ENCODE measurements around the gene NDUFV3. TPM values are rescaled to one million over a fixed set of nuclear protein-coding genes. Genes with fewer than 3 reads are reported as not detected.
"Not testable (repeated sequence)": the region's sequence is repeated elsewhere in the genome, so short reads cannot be mapped to it uniquely, and the experiment has no call there.

NDUFV3 gene
- total and polyA plus RNA-seq, 3 experiments from 2014 or later = 20.3 to 36.8 (median 36.6) TPM

DNA sequence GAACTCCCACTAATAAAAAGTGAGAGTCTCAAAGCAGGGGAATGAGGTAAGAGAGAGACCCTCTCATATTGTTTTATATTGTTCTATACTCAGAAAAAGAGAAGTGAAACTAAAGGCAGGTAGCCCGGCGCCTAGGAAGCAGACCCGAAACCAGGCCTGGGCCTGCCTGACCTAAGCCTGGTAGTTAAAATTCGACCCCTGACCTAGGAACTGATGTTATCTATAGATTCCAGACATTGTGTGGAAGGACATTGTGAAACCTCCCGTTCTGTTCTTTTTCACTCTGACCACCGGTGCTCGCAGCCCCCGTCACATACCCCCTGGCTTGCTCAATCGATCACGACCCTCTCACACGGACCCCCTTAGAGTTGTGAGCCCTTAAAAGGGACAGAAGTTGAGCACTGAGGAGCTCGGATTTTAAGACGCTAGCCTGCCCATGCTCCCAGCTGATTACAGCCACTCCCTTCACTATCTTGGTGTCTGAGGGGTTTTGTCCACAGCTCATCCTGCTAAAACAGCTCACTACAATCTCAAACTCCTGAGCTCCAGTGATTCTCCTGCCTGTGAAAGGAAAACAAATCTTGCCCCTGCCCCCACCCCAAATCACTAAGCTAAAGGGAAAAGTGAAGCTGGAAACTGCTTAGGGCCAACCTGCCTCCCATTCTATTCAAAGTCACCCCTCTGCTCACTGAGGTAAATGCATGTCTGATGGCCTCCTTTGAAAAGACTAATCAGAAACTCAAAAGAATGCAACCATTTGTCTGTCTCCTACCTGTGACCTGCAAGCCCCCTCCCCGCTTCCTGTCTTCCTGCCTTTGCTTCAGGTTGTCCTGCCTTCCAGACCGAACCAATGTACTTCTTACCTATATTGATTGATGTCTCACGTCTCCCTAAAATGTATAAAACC, 44.2 kb downstream of the NDUFV3 start:
- H3K27ac Mint-ChIP-seq; H3K4me3 Mint-ChIP-seq; POLR2A ChIA-PET; H3K36me3 Mint-ChIP-seq; H3K9me3 Mint-ChIP-seq; H3K27me3 Mint-ChIP-seq; H3K4me3 ChIP-seq (ENCODE audit: low read length); H3K36me3 ChIP-seq (ENCODE audit: insufficient read depth, low read length); DNase-seq; H3K9me3 ChIP-seq (ENCODE audit: low read length); H3K4me1 Mint-ChIP-seq; H3K27ac ChIP-seq (ENCODE audit: low read depth, low read length); H3K27me3 ChIP-seq (ENCODE audit: insufficient read depth, low read length, poor library complexity, severe bottlenecking); CTCF ChIA-PET; H3K4me1 ChIP-seq (ENCODE audit: insufficient read depth, low read length): not testable (repeated sequence)

DNA sequence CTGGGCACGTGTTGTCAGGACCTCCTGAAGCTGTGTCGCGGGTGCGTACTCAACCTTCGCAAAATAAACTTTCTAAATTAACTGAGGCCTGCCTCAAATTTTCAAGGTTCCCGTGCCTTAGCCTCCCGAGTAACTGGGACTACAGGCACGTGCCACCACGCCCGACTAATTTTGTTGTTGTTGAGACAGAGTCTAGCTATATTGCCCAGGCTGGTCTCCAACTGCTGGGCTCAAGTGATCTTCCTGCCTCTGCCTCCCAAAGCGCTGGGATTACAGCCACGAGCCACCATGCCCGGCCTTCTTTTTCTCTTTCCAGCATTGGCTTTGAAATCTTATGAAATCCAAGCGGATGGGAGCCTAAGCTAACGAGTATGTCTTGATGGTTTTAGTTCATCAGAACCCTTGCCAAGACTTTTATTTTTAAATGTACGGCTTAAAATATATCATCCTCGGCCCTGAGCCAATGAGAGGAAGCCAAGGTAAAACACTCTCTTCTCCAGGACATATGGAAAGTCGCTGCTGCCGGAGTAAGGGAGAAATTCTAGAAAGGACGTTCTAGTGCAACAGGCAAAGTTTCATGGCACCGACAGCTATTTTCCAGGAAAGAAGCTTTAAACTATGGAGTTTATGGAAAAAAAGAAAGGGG, 45.0 kb downstream of the NDUFV3 start:
- H3K4me3 Mint-ChIP-seq = no peak overlapping the region
- Histone ChIP-seq H3K9me3 (ENCODE audit: low read length) (no peaks in the 10 kb centered on the region), H3K4me3 (ENCODE audit: low read length) (no peak overlapping the region), H3K27me3 (ENCODE audit: insufficient read depth, low read length, poor library complexity, severe bottlenecking) (no peaks in the 10 kb centered on the region), H3K36me3 (ENCODE audit: insufficient read depth, low read length) (no peaks in the 10 kb centered on the region), H3K27ac (ENCODE audit: low read depth, low read length) (no peak overlapping the region), H3K4me1 (ENCODE audit: insufficient read depth, low read length) (no peaks in the 10 kb centered on the region)
- CTCF ChIA-PET = no interaction called here
- peaks cover 0 to 2% (median 0%) of the 10 kb centered on the region in 3 donors for H3K36me3 Mint-ChIP-seq
- DNase-seq = no peak
- no peak overlapping the region for H3K27ac Mint-ChIP-seq
- no peaks in the 10 kb centered on the region for H3K27me3 Mint-ChIP-seq
- no peaks in the 10 kb centered on the region for H3K9me3 Mint-ChIP-seq
- POLR2A ChIA-PET = no interaction called here
- H3K4me1 Mint-ChIP-seq = no peaks in the 10 kb centered on the region

DNA sequence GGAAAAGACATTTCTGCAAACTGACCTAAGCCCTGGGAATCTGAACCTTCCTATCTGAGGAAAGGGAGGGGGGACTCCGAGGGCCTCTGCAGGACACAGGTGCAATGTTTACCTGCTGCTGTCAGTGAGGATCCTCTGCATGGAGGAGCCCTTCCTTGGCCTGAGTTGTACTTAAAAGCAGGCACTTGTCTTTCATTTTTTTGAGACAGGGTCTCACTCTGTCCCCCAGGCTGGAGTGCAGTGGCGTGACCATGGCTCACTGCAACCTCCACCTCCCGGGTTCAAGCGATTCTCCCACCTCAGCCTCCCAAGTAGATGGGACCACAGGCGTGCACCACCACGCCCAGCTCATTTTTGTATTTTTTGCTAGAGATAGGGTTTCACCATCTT, 45.5 kb downstream of the NDUFV3 start:
- H3K36me3 Mint-ChIP-seq; H3K4me1 Mint-ChIP-seq; H3K27me3 ChIP-seq (ENCODE audit: insufficient read depth, low read length, poor library complexity, severe bottlenecking); H3K4me3 Mint-ChIP-seq; H3K9me3 Mint-ChIP-seq; H3K4me3 ChIP-seq (ENCODE audit: low read length); H3K27me3 Mint-ChIP-seq; H3K36me3 ChIP-seq (ENCODE audit: insufficient read depth, low read length); DNase-seq; H3K4me1 ChIP-seq (ENCODE audit: insufficient read depth, low read length); H3K9me3 ChIP-seq (ENCODE audit: low read length); CTCF ChIA-PET; H3K27ac ChIP-seq (ENCODE audit: low read depth, low read length): not testable (repeated sequence)
- H3K27ac Mint-ChIP-seq = peak overlapping the region in 1 of 8 donors; percentile 54
- POLR2A ChIA-PET = interaction anchor here (0.6 kb wide), 1 partner anchor 1773 kb away, joined by 3 read pairs; the partner anchor contains the start of gene TSPEAR

DNA sequence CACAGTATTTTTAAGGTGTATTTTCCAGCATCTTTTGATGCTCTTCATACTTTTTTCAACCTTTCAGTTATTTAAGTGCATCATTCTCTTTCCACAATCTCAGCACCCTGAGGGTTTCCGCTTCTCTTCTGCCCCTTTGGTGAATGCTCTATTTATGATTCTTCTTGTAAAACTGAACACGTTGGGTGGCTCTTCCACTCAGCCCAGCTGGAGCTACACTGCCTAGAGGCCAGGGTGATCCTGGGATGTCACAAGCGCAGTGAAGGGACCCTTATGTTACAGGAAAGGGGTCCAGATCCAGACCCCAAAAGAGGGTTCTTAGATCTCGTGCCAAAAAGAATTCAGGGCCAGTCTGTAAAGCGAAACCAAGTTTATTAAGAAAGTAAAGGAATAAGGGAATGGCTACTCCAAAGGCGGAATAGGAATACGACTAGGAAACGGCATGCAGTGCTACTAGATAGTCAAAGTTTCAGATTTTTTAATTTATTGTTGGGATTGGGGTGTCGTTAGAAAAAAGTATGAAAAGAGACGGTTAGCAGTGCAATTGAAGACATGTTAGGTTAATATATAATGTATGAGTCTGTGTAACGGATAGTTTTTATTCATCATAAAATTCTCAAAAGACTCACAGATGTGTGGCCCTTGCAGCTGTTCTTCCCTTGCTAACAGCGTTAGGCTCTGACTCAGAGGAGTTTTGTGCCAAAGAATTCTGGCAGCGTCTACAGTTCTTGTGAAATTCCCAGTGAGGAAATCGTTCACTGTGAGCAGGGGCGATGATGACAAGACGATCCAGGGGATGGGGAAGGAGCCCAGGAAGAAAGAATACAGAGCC, 46.7 kb downstream of the NDUFV3 start:
- no peak overlapping the region for H3K27ac ChIP-seq (ENCODE audit: low read depth, low read length)
- Mint-ChIP-seq H3K4me3 (no peak overlapping the region), H3K27me3 (no peaks in the 10 kb centered on the region), H3K4me1 (no peaks in the 10 kb centered on the region), H3K9me3 (no peaks in the 10 kb centered on the region), H3K27ac (peak overlapping the region in 1 of 8 donors; percentile 20), H3K36me3 (peaks cover 0 to 2% (median 0%) of the 10 kb centered on the region in 3 donors)
- ChIA-PET CTCF (no interaction called here), POLR2A (no interaction called here)
- H3K4me3 ChIP-seq (ENCODE audit: low read length) = no peak overlapping the region
- no peak for DNase-seq
- H3K36me3 ChIP-seq (ENCODE audit: insufficient read depth, low read length) = no peaks in the 10 kb centered on the region
- no peaks in the 10 kb centered on the region for H3K9me3 ChIP-seq (ENCODE audit: low read length)
- no peaks in the 10 kb centered on the region for H3K4me1 ChIP-seq (ENCODE audit: insufficient read depth, low read length)
- no peaks in the 10 kb centered on the region for H3K27me3 ChIP-seq (ENCODE audit: insufficient read depth, low read length, poor library complexity, severe bottlenecking)

DNA sequence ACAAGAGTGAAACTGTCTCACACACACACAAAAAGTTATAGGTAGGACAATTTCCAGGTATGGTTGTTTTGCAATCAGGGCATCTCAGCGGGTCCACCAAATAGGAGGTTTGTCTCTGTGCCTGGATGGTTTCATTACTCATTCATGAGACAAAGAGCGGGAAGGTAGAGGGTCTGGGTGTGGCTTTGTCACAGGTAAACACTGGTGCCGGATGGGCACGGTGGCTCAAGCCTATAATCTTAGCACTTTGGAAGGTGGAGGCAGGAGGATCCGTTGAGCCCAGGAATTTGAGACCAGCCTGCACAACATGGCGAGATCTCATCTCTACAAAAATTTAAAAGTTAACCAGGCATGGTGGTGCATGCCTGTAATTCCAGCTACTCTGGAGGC, 48.6 kb downstream of the NDUFV3 start:
- Mint-ChIP-seq H3K9me3 (no peaks in the 10 kb centered on the region), H3K36me3 (peaks cover 0 to 2% (median 0%) of the 10 kb centered on the region in 3 donors), H3K4me1 (no peaks in the 10 kb centered on the region), H3K4me3 (no peak overlapping the region), H3K27me3 (no peaks in the 10 kb centered on the region), H3K27ac (no peak overlapping the region)
- ChIA-PET POLR2A (no interaction called here), CTCF (no interaction called here)
- Histone ChIP-seq H3K4me3 (ENCODE audit: low read length) (no peak overlapping the region), H3K36me3 (ENCODE audit: insufficient read depth, low read length) (no peaks in the 10 kb centered on the region), H3K27ac (ENCODE audit: low read depth, low read length) (no peak overlapping the region), H3K27me3 (ENCODE audit: insufficient read depth, low read length, poor library complexity, severe bottlenecking) (no peaks in the 10 kb centered on the region), H3K4me1 (ENCODE audit: insufficient read depth, low read length) (no peaks in the 10 kb centered on the region), H3K9me3 (ENCODE audit: low read length) (no peaks in the 10 kb centered on the region)
- no peak for DNase-seq

DNA sequence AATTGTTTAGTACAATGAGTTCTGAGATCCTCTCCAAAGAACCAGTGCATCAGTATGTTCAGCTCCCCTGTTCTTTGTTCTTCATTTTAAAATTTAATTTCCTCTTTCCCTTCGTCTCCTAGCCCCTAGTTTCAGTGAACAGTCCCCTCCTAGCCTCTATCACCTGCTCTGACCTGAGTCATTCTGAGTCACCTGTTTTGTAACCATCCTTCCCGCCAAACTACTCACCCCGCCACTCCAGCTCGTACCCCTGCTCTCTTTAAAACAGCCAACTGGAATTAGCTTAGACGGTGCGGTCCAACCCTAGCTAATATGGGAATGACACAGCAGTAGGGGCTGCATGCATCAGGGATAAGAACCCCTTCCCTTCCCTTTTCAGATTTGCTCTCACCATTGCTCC, 49.1 kb downstream of the NDUFV3 start:
- no peaks in the 10 kb centered on the region for H3K27me3 ChIP-seq (ENCODE audit: insufficient read depth, low read length, poor library complexity, severe bottlenecking)
- Mint-ChIP-seq H3K36me3 (peaks cover 0 to 2% (median 0%) of the 10 kb centered on the region in 3 donors), H3K27me3 (no peaks in the 10 kb centered on the region), H3K4me1 (no peaks in the 10 kb centered on the region), H3K27ac (no peak overlapping the region), H3K9me3 (no peaks in the 10 kb centered on the region), H3K4me3 (no peak overlapping the region)
- H3K36me3 ChIP-seq (ENCODE audit: insufficient read depth, low read length) = no peaks in the 10 kb centered on the region
- ChIA-PET CTCF (no interaction called here), POLR2A (no interaction called here)
- no peaks in the 10 kb centered on the region for H3K4me1 ChIP-seq (ENCODE audit: insufficient read depth, low read length)
- no peak for DNase-seq
- no peak overlapping the region for H3K27ac ChIP-seq (ENCODE audit: low read depth, low read length)
- no peak overlapping the region for H3K4me3 ChIP-seq (ENCODE audit: low read length)
- H3K9me3 ChIP-seq (ENCODE audit: low read length) = no peaks in the 10 kb centered on the region

DNA sequence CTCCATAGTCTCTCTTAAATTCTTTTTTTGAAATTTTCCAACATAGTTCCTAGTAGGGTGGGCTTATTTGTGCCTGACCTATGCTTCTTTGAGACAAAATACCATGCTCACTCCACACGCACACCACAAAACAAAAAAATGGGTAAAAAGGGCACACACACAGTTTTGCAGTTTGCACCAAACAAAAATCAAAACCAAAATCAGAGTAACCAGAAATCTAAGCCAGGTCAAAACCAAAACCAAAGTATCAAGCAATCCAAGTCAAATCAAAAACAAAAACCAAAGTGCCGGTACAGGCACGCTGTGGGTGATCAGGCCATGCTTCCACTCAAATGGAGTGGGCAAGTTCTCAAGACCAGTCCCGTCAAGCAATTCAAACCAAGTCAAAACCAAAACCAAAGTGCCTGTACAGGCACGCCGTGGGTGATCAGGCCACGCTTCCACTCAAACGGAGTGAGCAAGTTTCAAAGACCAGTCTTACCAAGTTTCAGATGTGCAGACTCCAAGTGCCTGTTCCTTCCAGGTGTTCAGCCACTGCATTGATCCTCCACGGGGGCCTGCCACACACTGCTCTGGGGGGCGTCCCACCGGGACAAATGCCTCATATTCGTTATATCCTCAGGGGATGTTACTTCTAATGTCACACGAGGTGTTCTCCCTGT, 56.1 kb downstream of the NDUFV3 start:
- H3K4me1 ChIP-seq (ENCODE audit: insufficient read depth, low read length); H3K4me1 Mint-ChIP-seq; H3K27me3 Mint-ChIP-seq; POLR2A ChIA-PET; H3K9me3 Mint-ChIP-seq; DNase-seq; H3K27ac ChIP-seq (ENCODE audit: low read depth, low read length); H3K9me3 ChIP-seq (ENCODE audit: low read length); CTCF ChIA-PET; H3K36me3 ChIP-seq (ENCODE audit: insufficient read depth, low read length); H3K27me3 ChIP-seq (ENCODE audit: insufficient read depth, low read length, poor library complexity, severe bottlenecking); H3K36me3 Mint-ChIP-seq; H3K4me3 ChIP-seq (ENCODE audit: low read length): not testable (repeated sequence)
- H3K27ac Mint-ChIP-seq = peak overlapping the region in 2 of 8 donors; percentile 79 to 93
- H3K4me3 Mint-ChIP-seq = peak overlapping the region in 2 of 7 donors; percentile 71 to 84

DNA sequence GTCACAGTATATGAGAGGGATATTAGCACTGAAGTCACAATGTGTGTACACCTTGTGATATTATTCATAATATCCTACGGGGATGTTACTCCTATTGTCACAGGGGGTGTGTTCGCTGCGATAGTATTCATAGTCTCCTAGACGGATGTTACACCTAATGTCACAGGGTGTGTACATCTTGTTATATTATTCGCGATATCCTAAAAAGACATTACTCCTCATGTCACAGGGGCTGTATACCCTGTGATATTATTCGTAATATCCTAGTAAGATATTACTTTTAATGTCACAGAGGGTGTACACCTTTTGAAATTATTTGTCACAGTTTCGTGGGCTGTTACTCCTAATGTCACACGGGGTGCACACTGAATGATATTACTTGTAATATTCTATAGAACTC, 58.1 kb downstream of the NDUFV3 start:
- H3K4me3 ChIP-seq (ENCODE audit: low read length); H3K27me3 ChIP-seq (ENCODE audit: insufficient read depth, low read length, poor library complexity, severe bottlenecking); DNase-seq; H3K36me3 ChIP-seq (ENCODE audit: insufficient read depth, low read length); H3K9me3 ChIP-seq (ENCODE audit: low read length); H3K4me3 Mint-ChIP-seq; CTCF ChIA-PET; H3K27ac ChIP-seq (ENCODE audit: low read depth, low read length); POLR2A ChIA-PET; H3K4me1 Mint-ChIP-seq; H3K36me3 Mint-ChIP-seq; H3K27me3 Mint-ChIP-seq; H3K9me3 Mint-ChIP-seq; H3K4me1 ChIP-seq (ENCODE audit: insufficient read depth, low read length); H3K27ac Mint-ChIP-seq: not testable (repeated sequence)
